Natural killer cell (primary cell): ENCODE results near the gene CLSTN2. TPM values are rescaled to one million over a fixed set of nuclear protein-coding genes. Genes with fewer than 3 reads are reported as not detected.

ENCODE experiments used
- ATAC-seq, 3 donors: fragments of 150-1000 bp in 2 of 3; fragments of 200-7000 bp in 1 of 3; cut with Tn5 transposase; 1 replicate in 1 of 3; 2 replicates in 2 of 3; pipeline ENCODE4 v1.10.0; 2021; ENCODE audit warnings: mild to moderate bottlenecking in 2 of 3, moderate library complexity in 2 of 3
- DNase-seq, 2 donors: peaks; one replicate each; pipeline versions ENCODE4 v3.0.0 to v3.0.0-alpha.2; 2013 to 2021; ENCODE audit warnings: mixed read lengths in 1 of 2
- H3K27ac ChIP-seq: one replicate; pipeline ENCODE4 v1.5.1; 2013; ENCODE audit warnings: mild to moderate bottlenecking, low read length
- H3K27me3 ChIP-seq: one replicate; pipeline ENCODE4 v1.6.1; 2013; ENCODE audit warnings: low read length; ENCODE audit not compliant: control insufficient read depth, insufficient read depth
- H3K36me3 ChIP-seq: one replicate; pipeline ENCODE4 v1.6.1; 2013; ENCODE audit warnings: low read length; ENCODE audit not compliant: control insufficient read depth, insufficient read depth
- H3K4me1 ChIP-seq: one replicate; pipeline ENCODE4 v1.6.1; 2013; ENCODE audit warnings: low read length; ENCODE audit not compliant: control insufficient read depth, insufficient read depth
- H3K4me3 ChIP-seq: one replicate; pipeline ENCODE4 v1.5.1; 2013; ENCODE audit warnings: low read length
- H3K9me3 ChIP-seq: one replicate; pipeline ENCODE4 v1.6.1; 2013; ENCODE audit warnings: low read length; ENCODE audit not compliant: control insufficient read depth, insufficient read depth
- H3K27ac Mint-ChIP-seq, 2 donors: one replicate each; pipeline ENCODE4 v1.8.0; 2022; ENCODE audit warnings: mild to moderate bottlenecking in 2 of 2, mixed read lengths in 2 of 2, moderate library complexity in 1 of 2
- H3K27me3 Mint-ChIP-seq, 2 donors: one replicate each; pipeline ENCODE4 v1.8.0; 2022; ENCODE audit warnings: low read depth in 2 of 2, mixed read lengths in 2 of 2
- H3K36me3 Mint-ChIP-seq: one replicate; pipeline ENCODE4 v1.8.0; 2022; ENCODE audit warnings: mixed read lengths
- H3K4me1 Mint-ChIP-seq, 2 donors: one replicate each; pipeline ENCODE4 v1.8.0; 2022; ENCODE audit warnings: mixed read lengths in 2 of 2
- H3K4me3 Mint-ChIP-seq: one replicate; pipeline ENCODE4 v1.8.0; 2022; ENCODE audit warnings: mild to moderate bottlenecking, moderate library complexity, mixed read lengths
- H3K9me3 Mint-ChIP-seq, 2 donors: one replicate each; pipeline ENCODE4 v1.8.0; 2022; ENCODE audit warnings: mixed read lengths in 2 of 2
- CTCF ChIP-seq: fragments of 200-600 bp; IDR thresholded peaks from one replicate; pipeline ENCODE4 v1.8.0; 2022; ENCODE audit warnings: antibody characterized with exemption
- WGBS: methylation state at CpG from one replicate; pipeline ENCODE4 v1.1.7; 2013; ENCODE audit warnings: missing lambda C conversion rate; ENCODE audit not compliant: insufficient coverage; 5-methylcytosine and 5-hydroxymethylcytosine counted together
- intact Hi-C: fragments of 100-400 bp; cut with micrococcal nuclease; formaldehyde crosslinking; loops from one replicate; pipeline ENCODE4 v1.14.2; 2022
- total RNA-seq, 4 donors: library from RNA; stranded (reverse); fragments of 120-200 nt in 1 of 4; gene quantifications; one replicate each; pipeline versions ENCODE4 v1.2.3 to v1.2.4, GENCODE V29; 2013 to 2022

CLSTN2 gene
- total RNA-seq, 3 donors from 2014 or later (not counting 1 experiment from before 2014, with no cell fraction given): 0.05 TPM; not detected in 2

GRCh38 chr3:139975594-139976365, 40.8 kb downstream of the CLSTN2 start:
- WGBS: 73% methylated on average over 5 of the region's 5 CpGs
- H3K27ac ChIP-seq: no peak overlapping the region
- intact Hi-C loops: no loop called here
- no peaks in the 10 kb centered on the region for H3K27me3 Mint-ChIP-seq
- no peaks in the 10 kb centered on the region for H3K27me3 ChIP-seq
- DNase-seq (no peak), ATAC-seq (no peak)
- H3K9me3 ChIP-seq: no peaks in the 10 kb centered on the region
- no peaks in the 10 kb centered on the region for H3K36me3 Mint-ChIP-seq
- H3K4me3 Mint-ChIP-seq: no peak overlapping the region
- H3K4me1 ChIP-seq: no peaks in the 10 kb centered on the region
- H3K9me3 Mint-ChIP-seq: peaks cover 0 to 2% of the 10 kb centered on the region in 2 donors
- H3K36me3 ChIP-seq: no peaks in the 10 kb centered on the region
- H3K4me1 Mint-ChIP-seq: no peaks in the 10 kb centered on the region
- no peak overlapping the region for H3K4me3 ChIP-seq
- H3K27ac Mint-ChIP-seq: no peak overlapping the region
- no peak for TF ChIP-seq CTCF

GRCh38 chr3:139978966-139979365, 44.0 kb downstream of the CLSTN2 start:
- no peak overlapping the region for H3K27ac ChIP-seq
- intact Hi-C loops: no loop called here
- Mint-ChIP-seq H3K27ac (no peak overlapping the region), H3K36me3 (no peaks in the 10 kb centered on the region), H3K4me1 (no peaks in the 10 kb centered on the region), H3K27me3 (no peaks in the 10 kb centered on the region), H3K4me3 (no peak overlapping the region), H3K9me3 (peaks cover 0 to 2% of the 10 kb centered on the region in 2 donors)
- ATAC-seq (no peak), DNase-seq (no peak)
- H3K4me1 ChIP-seq: no peaks in the 10 kb centered on the region
- 83% methylated on average over 4 of the region's 4 CpGs for WGBS
- TF ChIP-seq CTCF: no peak
- H3K4me3 ChIP-seq: no peak overlapping the region
- H3K27me3 ChIP-seq: no peaks in the 10 kb centered on the region
- no peaks in the 10 kb centered on the region for H3K36me3 ChIP-seq
- no peaks in the 10 kb centered on the region for H3K9me3 ChIP-seq

GRCh38 chr3:139979991-139980390, 45.0 kb downstream of the CLSTN2 start:
- no peak overlapping the region for H3K27ac Mint-ChIP-seq
- Histone ChIP-seq H3K4me3 (no peak overlapping the region), H3K27me3 (no peaks in the 10 kb centered on the region), H3K27ac (no peak overlapping the region), H3K4me1 (no peaks in the 10 kb centered on the region), H3K36me3 (no peaks in the 10 kb centered on the region), H3K9me3 (no peaks in the 10 kb centered on the region)
- no peaks in the 10 kb centered on the region for H3K36me3 Mint-ChIP-seq
- intact Hi-C loops: no loop called here
- H3K4me1 Mint-ChIP-seq: no peaks in the 10 kb centered on the region
- WGBS: 80% methylated on average over 1 of the region's 1 CpG
- no peak overlapping the region for H3K4me3 Mint-ChIP-seq
- peaks cover 3 to 4% of the 10 kb centered on the region in 2 donors for H3K27me3 Mint-ChIP-seq
- TF ChIP-seq CTCF: no peak
- peaks cover 0 to 2% of the 10 kb centered on the region in 2 donors for H3K9me3 Mint-ChIP-seq
- DNase-seq: no peak
- ATAC-seq: no peak

- peaks cover 5 to 6% of the 10 kb centered on the region in 2 donors for H3K27me3 Mint-ChIP-seq
- Histone ChIP-seq H3K4me1 (no peaks in the 10 kb centered on the region), H3K27ac (no peak overlapping the region), H3K36me3 (no peaks in the 10 kb centered on the region), H3K9me3 (no peaks in the 10 kb centered on the region), H3K4me3 (no peak overlapping the region), H3K27me3 (no peaks in the 10 kb centered on the region)
- no peak for TF ChIP-seq CTCF
- H3K36me3 Mint-ChIP-seq: no peaks in the 10 kb centered on the region
- no peaks in the 10 kb centered on the region for H3K4me1 Mint-ChIP-seq
- DNase-seq: no peak
- no peak overlapping the region for H3K27ac Mint-ChIP-seq
- intact Hi-C loops: no loop called here
- 88% methylated on average over 1 of the region's 1 CpG for WGBS
- H3K4me3 Mint-ChIP-seq: no peak overlapping the region
- peaks cover 0 to 2% of the 10 kb centered on the region in 2 donors for H3K9me3 Mint-ChIP-seq
- no peak for ATAC-seq
Measured at GRCh38 chr3:139982404-139982803, 47.4 kb downstream of the CLSTN2 start.
